ENCODE measurements around the gene PAX1. TPM values are rescaled to one million over a fixed set of nuclear protein-coding genes. Genes with fewer than 3 reads are reported as not detected.
A peak's percentile ranks its signal among the peaks of the same experiment; 100 is the strongest.

PAX1 gene
- total RNA-seq, 1 donor from 2014 or later, result not detected

DNA sequence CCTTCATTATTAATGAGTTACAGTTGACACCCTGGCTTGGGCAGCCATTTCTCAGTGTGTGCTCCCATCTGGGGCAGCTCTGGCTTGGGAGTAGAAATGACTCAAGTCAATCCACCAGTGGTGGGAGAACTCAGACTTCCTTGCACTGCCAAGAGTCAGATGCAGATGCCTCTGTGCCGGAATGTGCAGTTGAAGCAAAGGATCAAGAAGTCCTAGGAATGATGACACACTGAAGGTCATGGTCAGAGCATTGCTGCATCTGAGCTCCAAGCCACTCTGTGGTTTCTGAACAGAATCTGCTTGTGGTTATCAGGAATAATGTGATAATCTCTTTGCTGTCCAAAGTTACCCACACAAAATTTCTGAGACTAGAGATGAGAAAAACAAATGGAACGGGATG lies 19.5 kb upstream of the PAX1 start:
- intact Hi-C loops (cut with micrococcal nuclease), result no loop called here
- Mint-ChIP-seq H3K36me3 (ENCODE audit: low read depth) (no peaks in the 10 kb centered on the region), H3K4me3 (no peak overlapping the region)

DNA sequence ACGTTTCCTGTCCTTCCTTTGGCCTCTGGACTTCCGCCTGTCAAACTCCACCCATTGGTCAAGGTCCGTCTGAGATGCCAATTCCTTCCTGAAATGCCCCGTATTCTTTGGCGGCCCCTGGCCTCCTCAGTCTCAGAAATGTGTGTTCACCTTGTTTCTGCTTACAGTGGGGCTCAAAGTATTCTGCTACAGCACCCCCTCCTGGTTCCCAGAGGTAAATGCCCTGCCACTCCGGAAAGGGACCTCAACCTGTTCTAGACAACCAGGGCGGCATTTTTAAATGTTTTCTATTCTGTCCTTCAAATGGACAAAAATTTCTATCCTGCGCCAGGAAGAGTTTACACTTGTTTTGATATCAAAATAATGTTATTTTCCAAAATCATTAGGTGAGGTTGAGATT lies 12.1 kb upstream of the PAX1 start:
- H3K9me3 Mint-ChIP-seq, result no peaks in the 10 kb centered on the region
- peaks cover 10% of the 10 kb centered on the region for H3K27me3 Mint-ChIP-seq
- H3K27ac Mint-ChIP-seq, result no peak overlapping the region
- H3K36me3 Mint-ChIP-seq (ENCODE audit: low read depth), result no peaks in the 10 kb centered on the region
- DNase-seq, result no peak
- no peaks in the 10 kb centered on the region for H3K4me1 Mint-ChIP-seq
- intact Hi-C loops (cut with micrococcal nuclease), result no loop called here
- no peak overlapping the region for H3K4me3 Mint-ChIP-seq

More for the DNA sequence above, 19.5 kb upstream of the PAX1 start:
- H3K9me3 Mint-ChIP-seq, result no peaks in the 10 kb centered on the region
- DNase-seq, result no peak
- H3K4me1 Mint-ChIP-seq, result no peaks in the 10 kb centered on the region
- peaks cover 1% of the 10 kb centered on the region for H3K27me3 Mint-ChIP-seq
- no peak overlapping the region for H3K27ac Mint-ChIP-seq

DNA sequence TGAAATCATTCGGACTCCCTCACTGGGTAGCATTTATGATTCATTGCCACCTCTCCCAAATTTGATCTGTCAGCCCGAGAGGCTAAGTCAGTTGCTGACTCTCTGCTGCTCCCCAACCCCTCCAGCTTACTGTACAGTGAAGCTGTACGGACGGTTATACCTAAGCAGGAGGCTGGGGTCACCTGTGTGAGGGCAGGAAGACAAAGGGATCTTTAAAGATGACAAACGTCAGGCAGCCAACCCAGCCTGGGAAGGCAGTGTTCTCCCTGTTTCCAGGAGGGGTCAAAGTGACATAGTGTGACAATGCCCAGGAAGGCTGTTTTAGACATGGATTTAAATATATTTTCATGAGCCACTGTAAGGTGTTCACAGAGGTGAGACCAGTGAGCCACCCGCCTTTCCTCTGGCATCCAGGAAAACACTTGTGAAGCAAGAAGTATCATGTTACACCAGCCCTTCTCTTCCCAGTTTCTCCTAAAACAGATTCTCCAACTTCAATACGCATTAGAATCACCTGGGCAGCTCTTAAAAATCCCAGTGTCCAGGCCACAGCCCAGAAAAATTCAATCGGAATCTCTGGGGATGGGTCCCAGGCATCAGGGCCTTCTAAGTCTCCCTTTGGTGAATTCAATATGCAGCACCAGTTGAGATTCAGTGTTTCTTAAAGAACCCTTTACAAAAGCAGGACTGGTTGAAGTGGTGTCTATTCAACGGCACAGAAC lies 6.8 kb upstream of the PAX1 start:
- intact Hi-C loops (cut with micrococcal nuclease), result no loop called here
- Mint-ChIP-seq H3K9me3 (no peaks in the 10 kb centered on the region), H3K36me3 (ENCODE audit: low read depth) (no peaks in the 10 kb centered on the region), H3K4me1 (no peaks in the 10 kb centered on the region), H3K4me3 (no peak overlapping the region), H3K27me3 (peaks cover 58% of the 10 kb centered on the region), H3K27ac (no peak overlapping the region)
- DNase-seq, result no peak

DNA sequence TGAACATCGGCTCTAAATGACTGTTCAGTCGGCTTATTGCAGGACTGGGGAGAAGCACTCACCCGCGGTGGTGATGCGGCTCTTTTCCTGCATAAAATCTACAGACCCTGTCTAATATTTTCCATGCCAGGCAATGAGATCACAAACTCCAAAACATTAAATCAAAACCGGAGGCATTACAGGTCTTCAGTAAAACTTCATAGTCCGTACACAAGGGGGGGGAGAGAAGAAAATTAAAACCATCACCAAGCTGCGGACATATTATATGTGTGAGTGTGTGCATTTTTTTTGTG lies 6.3 kb upstream of the PAX1 start:
- peaks cover 62% of the 10 kb centered on the region for H3K27me3 Mint-ChIP-seq
- no peak for DNase-seq
- H3K4me3 Mint-ChIP-seq, result no peak overlapping the region
- no peaks in the 10 kb centered on the region for H3K36me3 Mint-ChIP-seq (ENCODE audit: low read depth)
- no peak overlapping the region for H3K27ac Mint-ChIP-seq
- no peaks in the 10 kb centered on the region for H3K4me1 Mint-ChIP-seq
- intact Hi-C loops (cut with micrococcal nuclease), result no loop called here
- no peaks in the 10 kb centered on the region for H3K9me3 Mint-ChIP-seq

DNA sequence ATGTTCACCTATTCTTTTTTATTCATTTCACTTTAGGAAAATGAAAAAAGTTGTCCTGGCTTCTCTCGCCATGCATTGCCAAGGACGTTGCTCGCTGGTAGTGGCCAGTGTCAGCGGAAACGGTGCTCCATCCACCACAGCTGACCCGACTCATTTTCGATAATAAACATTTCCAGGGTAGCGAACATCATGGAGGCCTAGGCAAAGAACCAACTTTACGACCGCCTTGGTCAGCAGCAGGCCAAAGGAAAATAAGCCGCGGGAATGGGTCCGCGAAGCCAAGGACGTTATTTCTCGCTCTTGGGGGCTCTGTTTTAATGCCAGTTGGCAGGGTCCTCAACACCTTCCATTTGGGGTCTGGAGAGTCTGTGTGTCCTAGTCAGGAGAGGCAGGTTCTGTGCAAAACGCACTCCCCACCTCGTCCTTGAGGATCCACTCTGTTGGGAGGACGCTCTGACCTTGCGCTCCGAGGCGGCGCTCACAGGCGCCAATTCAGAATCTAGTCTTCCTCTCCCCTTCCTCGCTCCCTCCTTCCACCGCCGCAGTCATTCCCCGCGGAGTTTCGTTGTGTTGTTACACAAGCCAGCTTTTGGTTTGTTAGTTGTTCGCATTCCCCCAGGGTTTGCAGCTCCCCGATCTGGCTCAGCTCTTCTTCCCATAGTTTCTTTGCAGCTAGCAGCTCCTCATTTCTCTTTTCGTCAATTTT lies 4.1 kb upstream of the PAX1 start:
- no peak overlapping the region for H3K4me3 Mint-ChIP-seq
- no peaks in the 10 kb centered on the region for H3K4me1 Mint-ChIP-seq
- peaks cover 78% of the 10 kb centered on the region for H3K27me3 Mint-ChIP-seq
- H3K27ac Mint-ChIP-seq, result no peak overlapping the region
- no peaks in the 10 kb centered on the region for H3K36me3 Mint-ChIP-seq (ENCODE audit: low read depth)
- intact Hi-C loops (cut with micrococcal nuclease), result loop anchor here (2.0 to 10.0 kb wide), 4 partner anchors 189 to 1337 kb away; partner anchors contain the start of genes FOXA2 and INSM1
- DNase-seq, result no peak
- no peaks in the 10 kb centered on the region for H3K9me3 Mint-ChIP-seq

DNA sequence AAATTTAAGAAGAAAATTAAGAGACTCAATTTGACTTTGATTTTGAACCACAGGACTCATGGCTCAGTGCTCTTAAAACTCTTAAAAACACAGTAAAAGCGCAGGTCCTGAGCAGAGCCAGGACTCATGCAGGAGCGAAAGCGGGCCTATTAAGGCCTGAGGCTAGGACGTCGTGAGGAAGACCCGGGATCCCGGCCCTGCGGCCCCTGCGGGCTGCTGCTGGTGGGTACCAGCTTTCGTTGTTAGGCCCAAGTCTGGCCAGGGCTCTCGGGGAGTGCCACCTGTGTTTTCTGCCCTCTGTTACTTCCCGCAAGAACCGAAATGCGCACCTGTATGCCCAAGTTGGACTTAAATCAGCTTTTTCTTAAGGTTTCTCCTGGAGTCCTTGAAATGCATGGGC lies 3.4 kb upstream of the PAX1 start:
- no peak overlapping the region for H3K27ac Mint-ChIP-seq
- H3K27me3 Mint-ChIP-seq, result peaks cover 81% of the 10 kb centered on the region
- H3K9me3 Mint-ChIP-seq, result no peaks in the 10 kb centered on the region
- H3K4me3 Mint-ChIP-seq, result no peak overlapping the region
- intact Hi-C loops (cut with micrococcal nuclease), result loop anchor here (5.0 to 10.0 kb wide), 3 partner anchors 865 to 1337 kb away; partner anchors contain the start of genes FOXA2 and INSM1
- no peaks in the 10 kb centered on the region for H3K4me1 Mint-ChIP-seq
- no peaks in the 10 kb centered on the region for H3K36me3 Mint-ChIP-seq (ENCODE audit: low read depth)
- DNase-seq, result no peak

DNA sequence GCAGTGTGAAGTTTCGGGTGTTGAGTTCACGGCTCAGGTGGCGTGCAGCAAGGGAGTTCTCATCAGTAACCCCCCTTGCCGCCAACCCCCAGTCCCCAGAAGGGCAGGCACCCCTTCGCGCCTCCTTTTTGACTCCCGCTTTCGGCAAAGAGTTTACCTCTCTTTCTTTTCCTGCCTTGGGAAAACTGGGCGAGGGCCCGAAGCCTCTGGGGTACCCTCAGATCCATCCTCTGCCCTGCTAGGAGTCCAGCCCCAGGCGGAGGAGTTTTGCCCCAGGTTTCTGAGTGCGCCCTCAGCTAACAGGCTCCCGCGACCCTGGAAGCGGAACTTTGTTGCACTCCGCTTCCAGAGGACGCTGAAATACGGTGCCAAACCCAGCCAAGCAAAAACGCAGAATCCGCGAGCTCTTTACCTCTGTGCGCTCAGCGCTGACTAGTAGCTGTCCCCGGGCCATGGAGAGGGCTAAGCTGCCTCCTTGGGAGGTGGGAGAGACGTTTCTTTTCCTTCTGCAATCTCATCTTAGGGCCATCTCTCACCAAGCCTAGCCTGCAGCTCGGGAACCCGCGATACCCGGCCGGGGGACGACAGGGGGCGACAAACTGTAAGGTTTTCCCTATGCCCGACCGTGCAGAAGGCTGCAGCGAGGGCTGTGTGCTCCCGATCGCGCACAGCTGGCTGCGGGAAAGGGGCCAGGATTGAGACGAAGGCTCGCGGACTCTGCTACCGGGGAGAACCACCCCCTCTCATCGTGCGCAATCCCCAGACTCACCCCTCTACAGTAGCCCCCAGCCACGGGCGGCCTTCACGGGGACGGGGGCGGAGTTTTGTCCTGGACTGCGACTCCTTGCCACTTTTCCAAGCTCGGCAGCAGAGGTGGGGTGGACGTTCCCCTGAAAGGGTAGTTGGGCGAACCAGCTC lies 2.7 kb upstream of the PAX1 start:
- no peaks in the 10 kb centered on the region for H3K4me1 Mint-ChIP-seq
- peaks cover 86% of the 10 kb centered on the region for H3K27me3 Mint-ChIP-seq
- H3K27ac Mint-ChIP-seq, result no peak overlapping the region
- intact Hi-C loops (cut with micrococcal nuclease), result loop anchor here (5.0 to 10.0 kb wide), 3 partner anchors 864 to 1338 kb away; partner anchors contain the start of genes FOXA2 and INSM1
- peak; percentile 75 for DNase-seq
- H3K4me3 Mint-ChIP-seq, result no peak overlapping the region
- H3K9me3 Mint-ChIP-seq, result no peaks in the 10 kb centered on the region
- no peaks in the 10 kb centered on the region for H3K36me3 Mint-ChIP-seq (ENCODE audit: low read depth)

DNA sequence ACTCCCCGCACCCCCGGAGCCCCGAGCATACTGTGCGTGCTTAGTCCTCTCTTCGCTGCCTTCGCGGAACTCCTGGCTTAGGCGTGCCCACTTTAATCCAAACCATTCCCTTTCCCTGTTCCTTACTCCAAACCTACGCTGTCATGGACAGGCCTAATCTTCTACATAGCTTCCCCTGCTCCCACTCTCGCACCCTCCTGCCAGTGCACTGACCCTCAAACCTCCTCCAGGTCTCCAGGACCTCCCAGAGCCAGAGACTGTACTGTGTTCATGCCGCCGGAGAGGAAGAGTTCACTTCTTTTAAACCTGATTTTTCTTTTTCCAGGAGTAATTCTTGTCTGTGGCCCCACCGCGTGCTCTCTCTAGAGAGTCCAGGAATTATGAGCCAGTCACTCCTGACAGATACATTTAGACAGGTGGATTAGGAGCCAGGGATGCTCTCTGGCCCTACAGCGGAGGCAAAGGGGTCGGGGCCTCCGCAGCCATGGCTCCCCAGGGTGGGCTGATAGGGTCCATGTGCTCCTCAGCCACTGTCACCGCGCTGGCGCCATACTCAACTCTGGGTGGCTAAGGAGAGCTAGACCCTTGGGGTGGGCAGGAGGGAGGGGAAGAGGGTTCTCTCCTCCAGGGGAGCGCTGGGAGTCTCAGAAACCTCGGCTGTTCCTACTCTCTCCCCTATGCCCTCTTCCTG lies 1.6 kb upstream of the PAX1 start:
- no peak for DNase-seq
- H3K27me3 Mint-ChIP-seq, result peaks cover 88% of the 10 kb centered on the region
- H3K27ac Mint-ChIP-seq, result peak overlapping the region; percentile 37
- intact Hi-C loops (cut with micrococcal nuclease), result loop anchor here (5.0 to 10.0 kb wide), 3 partner anchors 863 to 1339 kb away; partner anchors contain the start of genes FOXA2 and INSM1
- H3K9me3 Mint-ChIP-seq, result no peaks in the 10 kb centered on the region
- H3K4me1 Mint-ChIP-seq, result no peaks in the 10 kb centered on the region
- H3K4me3 Mint-ChIP-seq, result no peak overlapping the region
- no peaks in the 10 kb centered on the region for H3K36me3 Mint-ChIP-seq (ENCODE audit: low read depth)

DNA sequence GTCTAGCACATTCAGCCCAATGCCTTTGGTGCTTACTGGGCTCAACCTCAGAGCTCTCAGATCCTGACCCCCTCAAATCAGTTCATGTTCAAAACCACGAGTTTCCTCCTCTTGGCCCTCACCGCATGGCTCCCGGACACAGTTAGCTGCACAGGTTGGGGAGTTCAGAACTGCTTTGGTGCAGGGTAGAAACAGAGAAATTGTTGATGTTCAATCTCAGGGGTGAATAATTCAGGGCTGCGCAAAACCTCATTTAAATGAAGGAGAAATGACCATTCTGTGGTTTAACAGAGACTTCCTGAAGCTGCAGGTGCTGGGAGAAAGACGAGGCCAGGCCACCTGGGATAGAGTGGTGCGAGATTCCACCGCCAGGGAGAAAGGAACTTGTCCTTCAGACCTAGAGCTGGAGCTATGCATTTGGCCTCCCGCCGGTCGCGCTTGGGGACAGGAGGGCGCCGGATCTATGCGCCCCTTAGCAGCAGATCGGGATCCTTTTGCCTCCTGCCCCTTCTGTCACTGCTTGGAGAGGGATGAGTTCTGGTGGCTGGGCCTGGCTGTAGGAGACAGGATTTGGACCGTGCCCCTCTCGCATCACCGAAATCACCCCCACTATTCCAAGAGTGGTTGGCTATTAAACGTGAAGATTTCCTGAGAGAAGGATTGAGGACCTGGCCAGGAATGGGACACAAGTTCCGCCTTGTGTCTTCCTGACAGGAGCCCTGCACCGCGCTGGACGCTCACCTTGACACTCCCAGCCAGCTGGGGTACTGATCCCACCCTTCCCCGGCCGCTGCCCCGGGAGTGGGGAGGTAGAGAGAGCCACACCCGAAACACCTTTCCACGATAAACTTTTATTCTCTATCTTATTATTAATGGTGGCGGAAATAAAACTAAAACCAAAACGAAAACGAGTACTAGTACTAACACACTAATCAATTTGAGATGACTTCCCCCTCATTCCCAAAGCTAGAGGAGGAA lies 767 bp upstream of the PAX1 start:
- Mint-ChIP-seq H3K27me3 (peaks cover 84% of the 10 kb centered on the region), H3K36me3 (ENCODE audit: low read depth) (no peaks in the 10 kb centered on the region), H3K4me3 (no peak overlapping the region), H3K4me1 (no peaks in the 10 kb centered on the region), H3K9me3 (no peaks in the 10 kb centered on the region), H3K27ac (peak overlapping the region; percentile 21)
- intact Hi-C loops (cut with micrococcal nuclease), result loop anchor here (5.0 to 10.0 kb wide), 3 partner anchors 863 to 1340 kb away; partner anchors contain the start of genes FOXA2 and INSM1
- DNase-seq, result no peak

DNA sequence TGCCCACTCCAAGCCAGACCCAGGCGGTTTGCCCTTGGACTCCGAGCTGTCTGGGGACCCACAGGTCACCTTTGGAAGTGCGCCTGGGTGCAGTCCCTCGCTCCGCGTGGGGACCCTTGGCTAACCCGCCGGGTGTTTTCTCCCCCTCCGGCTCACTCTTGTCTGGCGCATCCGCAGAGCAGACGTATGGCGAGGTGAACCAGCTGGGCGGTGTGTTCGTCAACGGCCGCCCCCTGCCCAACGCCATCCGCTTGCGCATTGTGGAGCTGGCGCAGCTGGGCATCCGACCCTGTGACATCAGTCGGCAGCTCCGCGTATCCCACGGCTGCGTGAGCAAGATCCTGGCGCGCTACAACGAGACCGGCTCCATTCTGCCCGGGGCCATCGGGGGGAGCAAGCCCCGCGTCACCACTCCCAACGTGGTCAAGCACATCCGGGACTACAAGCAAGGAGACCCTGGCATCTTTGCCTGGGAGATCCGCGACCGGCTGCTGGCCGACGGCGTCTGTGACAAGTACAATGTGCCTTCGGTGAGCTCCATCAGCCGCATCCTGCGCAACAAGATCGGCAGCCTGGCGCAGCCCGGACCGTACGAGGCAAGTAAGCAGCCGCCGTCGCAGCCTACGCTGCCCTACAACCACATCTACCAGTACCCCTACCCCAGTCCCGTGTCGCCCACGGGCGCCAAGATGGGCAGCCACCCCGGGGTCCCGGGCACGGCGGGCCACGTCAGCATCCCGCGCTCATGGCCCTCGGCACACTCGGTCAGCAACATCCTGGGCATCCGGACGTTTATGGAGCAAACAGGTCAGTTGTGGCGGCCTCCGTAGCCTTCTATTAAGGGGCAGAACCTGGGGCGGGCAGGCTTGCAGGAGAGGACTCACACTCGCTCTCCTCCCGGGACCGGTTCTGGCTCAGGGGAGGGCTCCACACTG lies 1.1 kb downstream of the PAX1 start:
- Mint-ChIP-seq H3K9me3 (no peaks in the 10 kb centered on the region), H3K27me3 (peaks cover 77% of the 10 kb centered on the region), H3K36me3 (ENCODE audit: low read depth) (no peaks in the 10 kb centered on the region), H3K4me3 (no peak overlapping the region), H3K27ac (no peak overlapping the region), H3K4me1 (no peaks in the 10 kb centered on the region)
- no peak for DNase-seq
- intact Hi-C loops (cut with micrococcal nuclease), result loop anchor here (2.0 to 10.0 kb wide), 2 partner anchors 604 to 1342 kb away; partner anchors contain the start of gene INSM1

DNA sequence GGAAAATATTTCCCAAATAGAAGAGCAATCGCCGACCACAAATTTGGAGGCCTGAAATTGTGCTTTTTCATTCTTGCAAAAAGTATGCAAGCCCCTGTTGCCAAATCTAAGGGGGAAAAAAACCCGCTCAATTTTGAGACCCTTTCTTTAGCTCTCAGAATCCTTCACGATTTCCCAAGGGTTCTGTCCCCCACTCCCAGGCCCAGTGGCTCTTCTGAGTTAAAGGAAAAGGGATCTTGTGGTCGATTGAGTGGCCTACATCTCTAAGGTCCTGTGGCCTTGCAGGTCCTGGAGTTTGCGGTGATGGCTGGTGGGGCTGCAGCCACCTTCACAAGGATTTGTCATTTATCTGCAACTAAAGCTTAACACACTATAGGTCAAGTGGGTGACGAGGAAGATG lies 1.8 kb downstream of the PAX1 start:
- DNase-seq, result no peak
- H3K4me1 Mint-ChIP-seq, result no peaks in the 10 kb centered on the region
- H3K9me3 Mint-ChIP-seq, result no peaks in the 10 kb centered on the region
- H3K27ac Mint-ChIP-seq, result peak overlapping the region; percentile 3
- peaks cover 74% of the 10 kb centered on the region for H3K27me3 Mint-ChIP-seq
- H3K4me3 Mint-ChIP-seq, result no peak overlapping the region
- intact Hi-C loops (cut with micrococcal nuclease), result loop anchor here (2.0 to 10.0 kb wide), 2 partner anchors 604 to 1342 kb away; partner anchors contain the start of gene INSM1
- H3K36me3 Mint-ChIP-seq (ENCODE audit: low read depth), result no peaks in the 10 kb centered on the region
